Measurements from ENCODE around the gene SYCP3. TPM values are rescaled to one million over a fixed set of nuclear protein-coding genes. Genes with fewer than 3 reads are reported as not detected.
A peak's percentile ranks its signal among the peaks of the same experiment; 100 is the strongest.

The SYCP3 gene
- total and polyA plus RNA-seq, 12 donors: 0.07 to 0.22 (median 0.18) TPM; not detected in 9

- intact Hi-C loops (cut with DNase I): loop anchor here in 2 of 10 donors (5.0 to 10.0 kb wide), 2 partner anchors 347 to 349 kb away; no protein-coding TSS in a partner anchor
- Histone ChIP-seq H3K9me3 (no peaks in the 10 kb centered on the region), H3K27ac (no peak overlapping the region), H3K27me3 (no peaks in the 10 kb centered on the region), H3K4me1 (peaks cover 0 to 28% (median 0%) of the 10 kb centered on the region in 9 donors), H3K4me3 (no peak overlapping the region), H3K36me3 (peaks cover 0 to 84% (median 22%) of the 10 kb centered on the region in 9 donors)
- WGBS, 2 donors: 94 to 95% methylated on average over 4 of the region's 4 CpGs
- no peak for ATAC-seq
- no peak for DNase-seq
- TF ChIP-seq CTCF (IDR thresholded peaks at IDR 0.05): no peak
These were observed 22.5 kb upstream of the SYCP3 start for GRCh38 chr12:101761781-101762180.

- Histone ChIP-seq H3K36me3 (peaks cover 0 to 84% (median 26%) of the 10 kb centered on the region in 9 donors), H3K4me3 (no peak overlapping the region), H3K27me3 (no peaks in the 10 kb centered on the region), H3K27ac (no peak overlapping the region), H3K4me1 (peaks cover 0 to 28% (median 0%) of the 10 kb centered on the region in 9 donors), H3K9me3 (no peaks in the 10 kb centered on the region)
- WGBS, 2 donors: 74 to 78% methylated on average over 5 of the region's 5 CpGs
- DNase-seq (no peak), ATAC-seq (no peak)
- intact Hi-C loops (cut with DNase I): loop anchor here in 2 of 10 donors (5.0 to 10.0 kb wide), 2 partner anchors 347 to 349 kb away; no protein-coding TSS in a partner anchor
- no peak for TF ChIP-seq CTCF (IDR thresholded peaks at IDR 0.05)
These were observed 22.1 kb upstream of the SYCP3 start for GRCh38 chr12:101761350-101761749.

GRCh38 chr12:101759396-101760047 lies 20.3 kb upstream of the SYCP3 start:
- DNase-seq: no peak
- no peak for ATAC-seq
- H3K27me3 ChIP-seq: no peaks in the 10 kb centered on the region
- H3K4me1 ChIP-seq: peaks cover 0 to 28% (median 0%) of the 10 kb centered on the region in 9 donors
- peaks cover 0 to 86% (median 27%) of the 10 kb centered on the region in 9 donors for H3K36me3 ChIP-seq
- TF ChIP-seq CTCF (IDR thresholded peaks at IDR 0.05): peak; percentile 40 to 76 (median 69)
- no peak overlapping the region for H3K27ac ChIP-seq
- 67 to 68% methylated on average over 5 of the region's 5 CpGs for WGBS, 2 donors
- intact Hi-C loops (cut with DNase I): loop anchor here in 6 of 10 donors (5.0 to 10.0 kb wide), 6 partner anchors 85 to 347 kb away; no protein-coding TSS in a partner anchor
- no peak overlapping the region for H3K4me3 ChIP-seq
- H3K9me3 ChIP-seq: no peaks in the 10 kb centered on the region

- Histone ChIP-seq H3K27me3 (no peaks in the 10 kb centered on the region), H3K27ac (no peak overlapping the region), H3K9me3 (no peaks in the 10 kb centered on the region), H3K36me3 (peaks cover 0 to 100% (median 45%) of the 10 kb centered on the region in 9 donors), H3K4me3 (no peak overlapping the region), H3K4me1 (no peaks in the 10 kb centered on the region)
- intact Hi-C loops (cut with DNase I): loop anchor here in 3 of 10 donors (10.0 kb wide), 3 partner anchors 75 to 185 kb away; no protein-coding TSS in a partner anchor
- ATAC-seq (no peak), DNase-seq (no peak)
- WGBS, 2 donors: 94 to 95% methylated on average over 4 of the region's 4 CpGs
- TF ChIP-seq CTCF (IDR thresholded peaks at IDR 0.05): no peak
These were observed 10.9 kb upstream of the SYCP3 start for GRCh38 chr12:101750152-101750551.
